Measurements from ENCODE around the gene POLR1G.
A peak's percentile ranks its signal among the peaks of the same experiment; 100 is the strongest.
"Not testable (repeated sequence)": the region's sequence is repeated elsewhere in the genome, so short reads cannot be mapped to it uniquely, and the experiment has no call there.

Gene POLR1G

GRCh38 chr19:45401815-45402214, 4.6 kb upstream of the POLR1G start:
- no peak for ATAC-seq

DNA sequence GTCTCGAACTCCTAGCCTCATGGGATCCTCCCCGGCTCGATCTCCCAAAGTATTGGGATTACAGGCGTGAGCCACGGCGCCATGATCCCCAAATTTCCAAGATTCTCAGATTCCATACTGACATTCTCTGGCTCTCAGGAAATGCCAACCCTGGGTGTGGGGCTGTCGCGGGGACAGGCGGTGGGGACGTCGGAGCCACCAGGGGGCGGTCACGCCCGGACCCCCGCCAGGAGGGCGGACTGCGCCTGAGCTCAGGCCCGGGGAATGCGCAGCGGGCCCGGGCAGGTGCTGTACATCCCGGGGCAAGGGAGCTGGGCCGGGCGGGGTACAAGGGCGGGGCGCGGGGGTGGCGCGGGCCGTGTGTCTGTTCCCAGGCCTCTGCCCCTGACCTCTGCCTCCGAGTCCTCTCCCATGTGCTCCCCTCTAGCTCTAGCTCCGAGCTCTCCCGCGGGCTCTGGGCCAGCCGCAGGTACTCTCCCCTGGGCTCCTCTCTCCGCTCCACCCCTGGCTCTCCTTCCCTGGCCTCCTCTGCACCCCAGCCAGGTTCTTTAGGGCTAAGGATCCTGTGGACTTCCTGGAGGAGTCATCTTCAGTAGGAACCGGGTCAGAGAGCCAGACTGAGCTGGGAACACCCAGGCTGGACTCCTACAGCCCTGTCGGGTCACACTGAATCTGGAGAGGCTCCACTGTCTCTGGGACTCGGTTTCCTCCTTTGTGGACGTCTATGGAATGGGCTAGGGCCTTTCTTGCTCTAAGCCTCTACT, 4.0 kb upstream of the POLR1G start:
- ATAC-seq: no peak

GRCh38 chr19:45403272-45403671, 3.2 kb upstream of the POLR1G start:
- ATAC-seq: no peak

DNA sequence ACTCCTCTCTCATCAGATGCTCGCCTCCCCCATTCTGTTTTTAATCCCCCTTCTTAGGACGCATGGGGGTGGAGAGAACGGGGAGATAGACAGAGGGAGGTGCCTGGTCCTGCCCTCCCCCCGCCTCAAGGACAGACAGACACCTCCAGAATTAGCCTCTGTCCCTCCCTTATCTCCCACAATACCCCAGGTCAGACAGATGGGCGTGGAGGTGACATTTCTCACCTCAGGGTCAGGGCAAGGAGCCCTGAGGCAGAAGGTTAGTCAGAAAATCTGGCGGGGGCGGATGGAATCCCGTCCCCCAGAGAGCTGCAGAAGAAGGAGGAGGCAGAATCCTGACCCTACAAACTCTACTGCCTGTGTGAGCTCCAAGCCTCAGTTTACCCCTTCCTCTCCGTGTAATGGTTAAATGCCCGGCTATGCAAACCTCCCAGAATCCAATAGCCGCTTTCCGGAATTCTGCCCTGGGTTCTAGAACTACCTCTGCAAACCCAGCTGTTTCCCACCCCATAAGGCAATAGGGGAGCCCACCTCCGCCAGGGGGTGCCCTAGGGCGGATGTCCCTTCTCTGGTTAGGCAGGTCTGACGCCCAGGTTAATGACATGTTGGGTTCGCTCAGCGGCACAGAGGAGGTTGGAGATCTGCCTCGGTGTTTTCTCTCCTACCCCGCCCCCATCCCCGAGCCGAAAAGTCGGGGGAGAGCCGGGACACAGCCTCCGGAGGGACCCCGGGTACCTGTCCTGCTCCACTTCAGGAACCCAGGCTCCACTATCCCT, 2.5 kb upstream of the POLR1G start:
- no peak for ATAC-seq

DNA sequence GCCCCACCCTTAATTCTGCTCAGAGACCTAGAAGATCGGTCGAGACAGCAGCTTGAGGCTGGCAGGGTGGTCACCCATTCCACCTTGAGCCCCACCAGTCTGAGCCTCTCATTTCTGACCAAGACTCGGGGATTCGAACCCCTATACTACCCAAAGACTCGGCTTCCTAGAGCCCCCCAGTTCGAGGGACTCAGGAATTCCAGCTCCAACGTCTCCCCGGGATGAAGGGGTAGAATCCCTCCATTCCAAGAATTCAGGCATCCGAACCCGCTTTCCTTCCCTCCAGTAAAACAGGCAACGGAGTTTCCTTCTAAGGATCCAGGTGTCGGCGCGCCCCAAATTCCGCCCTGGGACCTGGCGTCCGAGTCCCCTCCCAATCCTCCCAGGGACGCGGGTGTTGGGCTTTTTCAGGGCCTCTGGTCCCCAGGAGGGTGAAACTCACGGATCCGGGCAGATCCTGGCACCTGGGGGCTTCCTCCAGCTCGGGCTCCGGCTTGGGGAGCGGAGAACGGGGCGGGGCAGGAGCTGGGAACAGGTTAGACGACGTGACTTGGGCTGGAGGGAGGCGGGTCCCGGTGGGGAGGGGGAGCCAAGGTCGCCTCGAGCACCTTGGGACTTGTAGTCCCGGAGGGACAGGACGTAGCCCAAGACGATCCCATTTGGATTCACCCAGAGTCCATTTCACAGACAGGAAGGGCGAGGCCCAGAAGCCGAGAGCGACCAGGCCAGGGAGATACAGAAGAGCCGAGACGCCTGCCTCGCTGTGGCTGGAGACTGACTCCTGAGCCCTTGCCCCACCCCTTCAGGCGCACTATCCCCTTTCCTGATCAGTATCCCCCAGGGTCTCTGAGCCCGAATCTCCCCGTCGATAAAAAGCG, 1.6 kb upstream of the POLR1G start, which contains the start of gene PPP1R13L:
Gene PPP1R13L (minus strand): TSS at position 513 of the 878 bp plus-strand sequence. CDS start 6,751 bp downstream, outside the sequence.
- ATAC-seq: peak; percentile 8 to 14

DNA sequence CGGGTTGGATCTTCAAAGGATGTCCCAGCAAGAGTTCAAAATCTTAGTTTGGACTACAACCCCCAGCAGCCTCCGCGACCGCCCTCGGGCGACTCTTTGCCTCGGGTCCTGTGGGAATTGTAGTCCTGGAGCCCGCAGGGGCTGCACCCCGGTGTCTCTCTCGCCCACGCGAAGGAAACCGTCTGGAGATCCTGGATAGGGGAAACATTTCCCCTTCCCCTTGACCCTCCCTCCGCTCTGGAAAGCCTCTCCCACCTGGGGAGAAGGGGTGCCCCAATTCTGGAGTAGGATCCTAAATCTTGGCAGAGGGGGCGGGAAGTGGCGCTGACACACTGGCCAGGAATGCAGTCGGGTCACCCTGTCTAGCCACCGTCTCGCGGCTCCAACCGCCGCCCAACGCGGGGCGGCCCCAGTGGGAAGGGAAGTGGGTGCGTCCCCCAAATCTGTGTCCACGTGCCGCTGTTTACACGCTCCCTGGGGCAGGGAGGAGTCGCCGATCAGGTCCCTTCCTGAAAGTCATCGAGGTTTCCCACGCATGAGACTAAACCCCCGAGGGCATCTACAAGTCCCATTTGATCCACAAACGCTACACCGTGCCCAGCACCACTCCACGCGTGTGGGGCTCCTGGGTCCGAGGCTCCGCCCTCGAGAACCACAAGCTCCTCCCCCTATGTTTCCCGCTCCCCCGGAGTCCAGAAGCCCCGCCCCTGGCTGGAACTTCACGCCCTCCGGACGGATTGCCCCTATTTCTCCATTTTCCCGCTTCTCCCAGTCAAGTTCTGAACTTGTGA, 814 bp upstream of the POLR1G start:
- peak; percentile 61 to 62 for ATAC-seq

GRCh38 chr19:45407091-45407375, 589 bp downstream of the POLR1G start:
- no peak for ATAC-seq

DNA sequence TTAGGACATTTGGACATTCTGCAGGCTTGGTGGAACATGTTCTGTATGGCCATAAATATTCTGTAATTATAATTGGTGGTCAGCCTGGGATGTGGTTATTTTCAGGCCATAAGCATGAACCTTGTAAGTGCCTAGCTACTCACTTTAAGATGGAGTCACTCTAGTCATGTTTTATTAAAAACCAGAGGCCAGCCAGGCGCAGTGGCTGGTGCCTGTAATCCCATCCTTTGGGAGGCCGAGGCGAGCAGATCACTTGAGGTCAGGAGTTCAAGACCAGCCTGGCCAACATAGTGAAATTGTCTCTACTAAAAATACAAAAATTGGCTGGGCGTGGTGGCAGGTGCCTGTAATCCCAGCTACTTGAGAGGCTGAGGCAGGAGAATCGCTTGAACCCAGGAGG, 1.1 kb downstream of the POLR1G start:
- not testable (repeated sequence) for ATAC-seq

- no peak for ATAC-seq
These were observed 1.7 kb downstream of the POLR1G start for GRCh38 chr19:45408121-45408520.

DNA sequence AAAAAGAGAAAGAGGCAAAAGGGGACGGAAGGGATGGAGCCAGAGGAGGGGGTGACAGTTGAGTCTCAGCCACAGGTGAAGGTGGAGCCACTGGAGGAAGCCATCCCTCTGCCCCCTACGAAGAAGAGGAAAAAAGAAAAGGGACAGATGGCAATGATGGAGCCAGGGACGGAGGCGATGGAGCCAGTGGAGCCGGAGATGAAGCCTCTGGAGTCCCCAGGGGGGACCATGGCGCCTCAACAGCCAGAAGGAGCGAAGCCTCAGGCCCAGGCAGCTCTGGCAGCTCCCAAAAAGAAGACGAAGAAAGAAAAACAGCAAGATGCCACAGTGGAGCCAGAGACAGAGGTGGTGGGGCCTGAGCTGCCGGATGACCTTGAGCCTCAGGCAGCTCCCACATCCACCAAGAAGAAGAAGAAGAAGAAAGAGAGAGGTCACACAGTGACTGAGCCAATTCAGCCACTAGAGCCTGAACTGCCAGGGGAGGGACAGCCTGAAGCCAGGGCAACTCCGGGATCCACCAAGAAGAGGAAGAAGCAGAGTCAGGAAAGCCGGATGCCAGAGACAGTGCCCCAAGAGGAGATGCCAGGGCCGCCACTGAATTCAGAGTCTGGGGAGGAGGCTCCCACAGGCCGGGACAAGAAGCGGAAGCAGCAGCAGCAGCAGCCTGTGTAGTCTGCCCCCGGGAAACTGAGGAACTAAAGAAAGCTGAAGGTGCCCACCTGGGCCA, 2.5 kb downstream of the POLR1G start:
- no peak for ATAC-seq

- ATAC-seq: no peak
These were observed 3.1 kb downstream of the POLR1G start for GRCh38 chr19:45409557-45409920.

GRCh38 chr19:45410330-45410729, 3.9 kb downstream of the POLR1G start:
- not testable (repeated sequence) for ATAC-seq

GRCh38 chr19:45413497-45413896, 7.1 kb downstream of the POLR1G start:
- no peak for ATAC-seq

DNA sequence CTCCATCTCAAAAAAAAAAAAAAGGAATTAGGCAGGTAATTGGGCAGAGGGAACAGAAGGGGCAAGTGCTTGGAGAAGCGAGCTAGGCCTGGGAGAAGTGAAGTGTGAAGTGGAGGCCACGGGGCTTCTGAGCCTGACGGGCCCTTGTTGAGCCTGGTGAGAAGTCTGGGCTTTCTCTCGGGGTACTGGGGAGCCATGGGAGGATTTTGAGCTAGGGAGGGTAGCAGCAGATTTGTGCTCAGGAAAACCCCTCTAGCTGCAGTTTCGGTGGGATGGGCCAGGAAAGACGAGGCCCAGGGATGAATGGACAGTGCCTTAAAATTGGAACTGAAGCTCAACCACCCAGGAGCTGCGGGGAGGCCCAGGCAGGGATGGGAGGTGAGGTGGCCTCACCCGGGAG, 8.0 kb downstream of the POLR1G start:
- ATAC-seq: no peak

DNA sequence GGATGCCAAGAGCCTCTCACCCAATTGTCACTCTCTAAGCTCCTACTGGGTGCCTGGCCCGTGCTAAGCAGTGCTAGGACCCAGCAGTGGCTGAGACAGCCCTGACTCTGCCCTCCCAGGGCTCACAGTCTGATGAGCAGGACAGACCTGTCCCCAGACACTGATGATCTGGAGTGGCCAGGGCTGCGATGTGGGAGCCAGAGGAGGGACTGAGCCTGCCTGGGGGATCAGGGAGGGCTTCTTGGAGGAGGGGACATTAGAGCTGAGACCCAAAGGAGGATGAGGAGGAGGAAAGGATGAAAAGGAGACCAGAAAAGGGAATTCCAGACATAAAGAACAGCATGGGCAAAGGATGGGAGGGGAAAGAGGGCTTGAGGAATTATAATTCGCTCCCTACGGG, 10.7 kb downstream of the POLR1G start:
- ATAC-seq: no peak

DNA sequence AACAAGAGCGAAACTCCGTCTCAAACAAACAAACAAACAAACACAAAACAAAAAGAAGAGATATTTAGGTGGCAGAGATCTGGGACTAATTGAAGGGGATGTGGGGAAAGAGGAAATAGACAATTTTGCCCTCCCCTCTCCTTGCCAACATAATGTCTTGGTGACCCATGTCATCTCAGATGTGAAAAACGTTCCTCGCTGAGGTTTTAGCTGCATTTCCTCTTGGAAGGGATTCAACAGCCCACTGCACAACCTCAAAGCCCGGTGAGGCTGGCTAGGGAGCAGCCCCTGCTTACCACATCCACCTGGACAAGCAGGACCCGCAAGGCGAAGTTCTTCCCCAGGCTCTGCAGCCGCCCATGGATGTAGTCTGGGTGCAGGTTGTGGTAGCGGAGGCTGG, 12.4 kb downstream of the POLR1G start:
- no peak for ATAC-seq

GRCh38 chr19:45419396-45419795, 13.0 kb downstream of the POLR1G start:
- ATAC-seq: no peak

- no peak for ATAC-seq
These were observed 13.5 kb downstream of the POLR1G start for GRCh38 chr19:45419895-45420294.

GRCh38 chr19:45420356-45420755, 13.9 kb downstream of the POLR1G start:
- no peak for ATAC-seq

GRCh38 chr19:45420871-45421270, 14.4 kb downstream of the POLR1G start:
- ATAC-seq: no peak

DNA sequence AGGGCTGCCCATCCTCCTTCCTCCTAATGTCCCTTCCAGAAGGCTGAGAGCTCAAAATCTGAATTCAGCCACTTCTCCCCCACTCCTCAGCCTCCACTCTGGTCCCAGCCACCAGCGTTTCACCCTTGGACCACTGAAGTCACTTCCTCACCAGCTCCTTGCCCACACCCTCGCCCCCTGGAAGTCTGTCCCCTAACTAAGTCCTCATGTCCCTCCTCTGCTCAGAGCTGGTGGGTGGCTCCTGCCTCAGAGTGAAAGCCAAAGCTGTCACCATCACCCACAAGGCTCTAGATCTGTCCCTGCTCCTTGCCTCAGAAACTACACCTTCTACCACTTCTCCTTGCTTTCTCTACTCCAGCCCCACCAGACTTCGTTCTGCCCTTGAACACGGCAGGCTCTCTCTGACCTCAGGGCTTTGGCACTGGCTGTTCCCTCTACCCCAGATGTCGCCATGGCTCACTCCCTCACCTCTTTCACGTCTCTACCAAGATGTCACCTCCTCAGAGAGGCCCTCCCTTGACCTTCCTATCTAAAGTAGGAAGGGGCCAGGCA, 15.6 kb downstream of the POLR1G start:
- no peak for ATAC-seq

Data from activated CD4-positive, CD25-positive, alpha-beta regulatory T cell treated with anti-CD3 and anti-CD28 coated beads, Interleukin-2, amount 50 U/mL, for 24 hours (primary cell).